Measurements from ENCODE around the gene DDIAS.
"Not testable (repeated sequence)": the region's sequence is repeated elsewhere in the genome, so short reads cannot be mapped to it uniquely, and the experiment has no call there.

Gene DDIAS

GRCh38 chr11:82945682-82946081 is 44.1 kb downstream of the DDIAS start:
- Histone ChIP-seq H3K4me1 (ENCODE audit: control insufficient read depth, insufficient read depth, low read length) (no peaks in the 10 kb centered on the region), H3K27ac (ENCODE audit: low read depth, low read length) (no peak overlapping the region), H3K9me3 (ENCODE audit: control insufficient read depth, insufficient read depth, low read length) (no peaks in the 10 kb centered on the region), H3K36me3 (ENCODE audit: control insufficient read depth, insufficient read depth, low read length) (no peaks in the 10 kb centered on the region), H3K27me3 (ENCODE audit: control insufficient read depth, insufficient read depth, low read length) (no peaks in the 10 kb centered on the region), H3K9ac (ENCODE audit: low read depth, low read length) (no peak overlapping the region), H3K4me3 (ENCODE audit: low read depth, low read length) (no peak overlapping the region)

GRCh38 chr11:82949352-82949751 is 47.8 kb downstream of the DDIAS start:
- Histone ChIP-seq H3K9ac (ENCODE audit: low read depth, low read length) (no peak overlapping the region), H3K4me3 (ENCODE audit: low read depth, low read length) (no peak overlapping the region), H3K27me3 (ENCODE audit: control insufficient read depth, insufficient read depth, low read length) (no peaks in the 10 kb centered on the region)

GRCh38 chr11:82950502-82950901 is 49.0 kb downstream of the DDIAS start:
- not testable (repeated sequence) for H3K9me3 ChIP-seq (ENCODE audit: control insufficient read depth, insufficient read depth, low read length); H3K36me3 ChIP-seq (ENCODE audit: control insufficient read depth, insufficient read depth, low read length); H3K4me3 ChIP-seq (ENCODE audit: low read depth, low read length); H3K4me1 ChIP-seq (ENCODE audit: control insufficient read depth, insufficient read depth, low read length); H3K27me3 ChIP-seq (ENCODE audit: control insufficient read depth, insufficient read depth, low read length); H3K9ac ChIP-seq (ENCODE audit: low read depth, low read length); H3K27ac ChIP-seq (ENCODE audit: low read depth, low read length)

More at GRCh38 chr11:82949352-82949751, 47.8 kb downstream of the DDIAS start:
- no peaks in the 10 kb centered on the region for H3K4me1 ChIP-seq (ENCODE audit: control insufficient read depth, insufficient read depth, low read length)
- H3K27ac ChIP-seq (ENCODE audit: low read depth, low read length): no peak overlapping the region
- no peaks in the 10 kb centered on the region for H3K9me3 ChIP-seq (ENCODE audit: control insufficient read depth, insufficient read depth, low read length)
- H3K36me3 ChIP-seq (ENCODE audit: control insufficient read depth, insufficient read depth, low read length): no peaks in the 10 kb centered on the region

GRCh38 chr11:82955736-82956453 is 54.4 kb downstream of the DDIAS start:
- H3K4me3 ChIP-seq (ENCODE audit: low read depth, low read length); H3K9me3 ChIP-seq (ENCODE audit: control insufficient read depth, insufficient read depth, low read length); H3K9ac ChIP-seq (ENCODE audit: low read depth, low read length); H3K36me3 ChIP-seq (ENCODE audit: control insufficient read depth, insufficient read depth, low read length); H3K27me3 ChIP-seq (ENCODE audit: control insufficient read depth, insufficient read depth, low read length); H3K4me1 ChIP-seq (ENCODE audit: control insufficient read depth, insufficient read depth, low read length): not testable (repeated sequence)
- H3K27ac ChIP-seq (ENCODE audit: low read depth, low read length): peak overlapping the region; percentile 40

GRCh38 chr11:82959987-82960778 is 58.6 kb downstream of the DDIAS start:
- Histone ChIP-seq H3K27me3 (ENCODE audit: control insufficient read depth, insufficient read depth, low read length) (no peaks in the 10 kb centered on the region), H3K4me1 (ENCODE audit: control insufficient read depth, insufficient read depth, low read length) (peaks cover 6% of the 10 kb centered on the region; the same call in 1 of the 2 replicates), H3K9ac (ENCODE audit: low read depth, low read length) (no peak overlapping the region), H3K9me3 (ENCODE audit: control insufficient read depth, insufficient read depth, low read length) (no peaks in the 10 kb centered on the region), H3K4me3 (ENCODE audit: low read depth, low read length) (no peak overlapping the region), H3K27ac (ENCODE audit: low read depth, low read length) (no peak overlapping the region), H3K36me3 (ENCODE audit: control insufficient read depth, insufficient read depth, low read length) (no peaks in the 10 kb centered on the region)

GRCh38 chr11:82960779-82961143 is 59.2 kb downstream of the DDIAS start:
- Histone ChIP-seq H3K9ac (ENCODE audit: low read depth, low read length) (no peak overlapping the region), H3K4me1 (ENCODE audit: control insufficient read depth, insufficient read depth, low read length) (peaks cover 1% of the 10 kb centered on the region; the same call in 1 of the 2 replicates), H3K36me3 (ENCODE audit: control insufficient read depth, insufficient read depth, low read length) (no peaks in the 10 kb centered on the region), H3K9me3 (ENCODE audit: control insufficient read depth, insufficient read depth, low read length) (no peaks in the 10 kb centered on the region), H3K27me3 (ENCODE audit: control insufficient read depth, insufficient read depth, low read length) (no peaks in the 10 kb centered on the region), H3K4me3 (ENCODE audit: low read depth, low read length) (no peak overlapping the region), H3K27ac (ENCODE audit: low read depth, low read length) (no peak overlapping the region)

- not testable (repeated sequence) for H3K4me1 ChIP-seq (ENCODE audit: control insufficient read depth, insufficient read depth, low read length)
Observed at GRCh38 chr11:82962021-82962420, 60.5 kb downstream of the DDIAS start.

GRCh38 chr11:82967381-82967780 is 65.8 kb downstream of the DDIAS start:
- no peaks in the 10 kb centered on the region for H3K36me3 ChIP-seq (ENCODE audit: control insufficient read depth, insufficient read depth, low read length)
- H3K27ac ChIP-seq (ENCODE audit: low read depth, low read length): no peak overlapping the region
- H3K27me3 ChIP-seq (ENCODE audit: control insufficient read depth, insufficient read depth, low read length): no peaks in the 10 kb centered on the region
- no peak overlapping the region for H3K9ac ChIP-seq (ENCODE audit: low read depth, low read length)
- H3K9me3 ChIP-seq (ENCODE audit: control insufficient read depth, insufficient read depth, low read length): no peaks in the 10 kb centered on the region
- H3K4me1 ChIP-seq (ENCODE audit: control insufficient read depth, insufficient read depth, low read length): no peaks in the 10 kb centered on the region
- no peak overlapping the region for H3K4me3 ChIP-seq (ENCODE audit: low read depth, low read length)

More at GRCh38 chr11:82962021-82962420, 60.5 kb downstream of the DDIAS start:
- H3K27ac ChIP-seq (ENCODE audit: low read depth, low read length); H3K27me3 ChIP-seq (ENCODE audit: control insufficient read depth, insufficient read depth, low read length); H3K36me3 ChIP-seq (ENCODE audit: control insufficient read depth, insufficient read depth, low read length); H3K4me3 ChIP-seq (ENCODE audit: low read depth, low read length); H3K9ac ChIP-seq (ENCODE audit: low read depth, low read length); H3K9me3 ChIP-seq (ENCODE audit: control insufficient read depth, insufficient read depth, low read length): not testable (repeated sequence)

- H3K27ac ChIP-seq (ENCODE audit: low read depth, low read length): no peak overlapping the region
- no peaks in the 10 kb centered on the region for H3K4me1 ChIP-seq (ENCODE audit: control insufficient read depth, insufficient read depth, low read length)
- H3K9ac ChIP-seq (ENCODE audit: low read depth, low read length): no peak overlapping the region
- H3K27me3 ChIP-seq (ENCODE audit: control insufficient read depth, insufficient read depth, low read length): no peaks in the 10 kb centered on the region
- no peaks in the 10 kb centered on the region for H3K36me3 ChIP-seq (ENCODE audit: control insufficient read depth, insufficient read depth, low read length)
- no peak overlapping the region for H3K4me3 ChIP-seq (ENCODE audit: low read depth, low read length)
- no peaks in the 10 kb centered on the region for H3K9me3 ChIP-seq (ENCODE audit: control insufficient read depth, insufficient read depth, low read length)
Observed at GRCh38 chr11:82969811-82970210, 68.3 kb downstream of the DDIAS start.

- H3K4me3 ChIP-seq (ENCODE audit: low read depth, low read length); H3K4me1 ChIP-seq (ENCODE audit: control insufficient read depth, insufficient read depth, low read length); H3K9ac ChIP-seq (ENCODE audit: low read depth, low read length); H3K36me3 ChIP-seq (ENCODE audit: control insufficient read depth, insufficient read depth, low read length); H3K27ac ChIP-seq (ENCODE audit: low read depth, low read length); H3K27me3 ChIP-seq (ENCODE audit: control insufficient read depth, insufficient read depth, low read length); H3K9me3 ChIP-seq (ENCODE audit: control insufficient read depth, insufficient read depth, low read length): not testable (repeated sequence)
Observed at GRCh38 chr11:82970507-82971083, 69.1 kb downstream of the DDIAS start.

GRCh38 chr11:82971519-82971946 is 70.0 kb downstream of the DDIAS start:
- not testable (repeated sequence) for H3K9ac ChIP-seq (ENCODE audit: low read depth, low read length); H3K27ac ChIP-seq (ENCODE audit: low read depth, low read length); H3K9me3 ChIP-seq (ENCODE audit: control insufficient read depth, insufficient read depth, low read length); H3K4me1 ChIP-seq (ENCODE audit: control insufficient read depth, insufficient read depth, low read length); H3K36me3 ChIP-seq (ENCODE audit: control insufficient read depth, insufficient read depth, low read length); H3K27me3 ChIP-seq (ENCODE audit: control insufficient read depth, insufficient read depth, low read length); H3K4me3 ChIP-seq (ENCODE audit: low read depth, low read length)
